B cell (primary cell): ENCODE measurements around the gene LRAT. TPM values are rescaled to one million over a fixed set of nuclear protein-coding genes. Genes with fewer than 3 reads are reported as not detected.

Source experiments
- ATAC-seq: fragments of 200-7000 bp; cut with Tn5 transposase; one replicate; pipeline ENCODE4 v1.10.0; 2021; ENCODE audit warnings: low read depth, mild to moderate bottlenecking, moderate number of reproducible peaks, moderate library complexity
- CTCF ChIA-PET: fragments of 350-600 bp; sonication (Branson Sonifier 250); formaldehyde crosslinking; loops from one replicate; lab custom pipeline; 2021; ENCODE audit warnings: antibody characterized with exemption, inconsistent platforms; lab: Charles Lee
- POLR2A ChIA-PET: fragments of 350-600 bp; sonication (Branson Sonifier 250); formaldehyde crosslinking; loops from one replicate; lab custom pipeline; 2021; ENCODE audit warnings: antibody characterized with exemption; lab: Charles Lee
- DNase-seq: peaks from one replicate; pipeline ENCODE4 v3.0.0; 2013
- H2AFZ ChIP-seq: 2 replicates; pipeline ENCODE4 v1.6.1; 2012; ENCODE audit warnings: mild to moderate bottlenecking, low read depth, low read length; ENCODE audit not compliant: insufficient read depth, poor library complexity, severe bottlenecking
- H3K27ac ChIP-seq, 2 donors: 1 replicate in 1 of 2; 2 replicates in 1 of 2; pipeline ENCODE4 v1.5.1; 2012 to 2013; ENCODE audit warnings: low read length in 2 of 2, mild to moderate bottlenecking in 2 of 2, moderate library complexity in 1 of 2
- H3K27me3 ChIP-seq, 4 experiments: fragments of 200-600 bp in 1 of 4; sonication (generic) in 1 of 4; replicated peaks in 1 of 4; 1 replicate in 2 of 4; 2 replicates in 2 of 4; pipeline versions ENCODE4 v1.6.1 to v1.7.0; 2013 to 2016; ENCODE audit warnings: low read length in 3 of 4, mild to moderate bottlenecking in 2 of 4, mixed read lengths in 1 of 4, moderate library complexity in 1 of 4; ENCODE audit not compliant: insufficient read depth in 4 of 4, control insufficient read depth in 3 of 4; ENCODE audit errors: control extremely low read depth in 1 of 4
- H3K36me3 ChIP-seq, 2 experiments: replicated peaks in 1 of 2; 1 replicate in 1 of 2; 2 replicates in 1 of 2; pipeline versions ENCODE4 v1.6.1 to v1.7.1; 2013; ENCODE audit warnings: low read length in 1 of 2; ENCODE audit not compliant: insufficient read depth in 2 of 2, control insufficient read depth in 1 of 2; ENCODE audit errors: control extremely low read depth in 1 of 2, extremely low read depth in 1 of 2
- H3K4me1 ChIP-seq, 2 donors: fragments of 200-600 bp in 1 of 2; sonication (generic) in 1 of 2; 1 replicate in 1 of 2; 2 replicates in 1 of 2; pipeline versions ENCODE4 v1.5.1 to v1.6.1; 2013 to 2017; ENCODE audit warnings: low read length in 2 of 2; ENCODE audit not compliant: control insufficient read depth in 2 of 2, insufficient read depth in 2 of 2
- H3K4me2 ChIP-seq: replicated peaks from 2 replicates; pipeline ENCODE3; 2012; ENCODE audit warnings: mild to moderate bottlenecking, low read depth, low read length; ENCODE audit not compliant: poor library complexity, severe bottlenecking
- H3K4me3 ChIP-seq, 5 experiments: fragments of 200-600 bp in 1 of 5; sonication (generic) in 1 of 5; 1 replicate in 3 of 5; 2 replicates in 2 of 5; pipeline versions ENCODE4 v1.5.1 to v1.7.0; 2011 to 2016; ENCODE audit warnings: low read length in 4 of 5, mild to moderate bottlenecking in 4 of 5, low read depth in 2 of 5, control low read depth in 1 of 5, moderate library complexity in 1 of 5; ENCODE audit not compliant: insufficient read depth in 1 of 5; ENCODE audit errors: control extremely low read depth in 1 of 5, extremely low read depth in 1 of 5
- H3K79me2 ChIP-seq: fragments of 200-600 bp; sonication (generic); one replicate; pipeline ENCODE4 v1.6.0; 2016; ENCODE audit warnings: low read length; ENCODE audit not compliant: control insufficient read depth, insufficient read depth
- H3K9ac ChIP-seq: fragments of 200-600 bp; sonication (generic); 2 replicates; pipeline ENCODE4 v1.6.1; 2017; ENCODE audit warnings: mild to moderate bottlenecking, low read length, moderate library complexity
- H3K9me3 ChIP-seq, 3 donors: one replicate each; pipeline versions ENCODE4 v1.6.1 to v1.7.1; 2013; ENCODE audit warnings: low read length in 2 of 3; ENCODE audit not compliant: control insufficient read depth in 2 of 3, insufficient read depth in 1 of 3; ENCODE audit errors: control extremely low read depth in 1 of 3
- H4K20me1 ChIP-seq: 2 replicates; pipeline ENCODE4 v1.6.0; 2012; ENCODE audit warnings: mild to moderate bottlenecking, low read length; ENCODE audit not compliant: insufficient read depth, control insufficient read depth, poor library complexity, severe bottlenecking
- H3K27ac Mint-ChIP-seq: one replicate; pipeline ENCODE4 v1.8.0; 2021; ENCODE audit warnings: mixed read lengths
- H3K27me3 Mint-ChIP-seq: one replicate; pipeline ENCODE4 v1.8.0; 2021; ENCODE audit warnings: mixed read lengths
- H3K4me1 Mint-ChIP-seq: one replicate; pipeline ENCODE4 v1.8.0; 2021; ENCODE audit warnings: mixed read lengths
- H3K4me3 Mint-ChIP-seq: one replicate; pipeline ENCODE4 v1.8.0; 2021; ENCODE audit warnings: mixed read lengths
- H3K9me3 Mint-ChIP-seq: one replicate; pipeline ENCODE4 v1.8.0; 2022; ENCODE audit warnings: mixed read lengths; ENCODE audit not compliant: insufficient read depth
- EZH2 ChIP-seq: IDR thresholded peaks from 2 replicates; pipeline ENCODE4 v1.6.1; 2012; ENCODE audit warnings: borderline replicate concordance, low read depth, mild to moderate bottlenecking, moderate library complexity, low read length; ENCODE audit not compliant: insufficient read depth, poor library complexity, severe bottlenecking
- WGBS: methylation state at CpG from one replicate; pipeline ENCODE4 v1.1.5; 2013; ENCODE audit warnings: missing lambda C conversion rate; ENCODE audit not compliant: insufficient coverage; 5-methylcytosine and 5-hydroxymethylcytosine counted together
- intact Hi-C: fragments of 100-400 bp; cut with micrococcal nuclease; formaldehyde crosslinking; loops from one replicate; pipeline ENCODE4 v1.10.0; 2022
- polyA plus RNA-seq: library from polyadenylated mRNA; depleted of rRNA; stranded (reverse); fragments of >200 nt; gene quantifications from 2 replicates; pipeline ENCODE4 v1.2.3, GENCODE V29; 2012
- total RNA-seq, 2 donors: library from RNA; stranded (reverse); fragments of 120-200 nt in 1 of 2; gene quantifications; 1 replicate in 1 of 2; 2 replicates in 1 of 2; pipeline versions ENCODE4 v1.2.3 to v1.2.4, GENCODE V29; 2013 to 2022
- TF ChIP-seq, protein P1 (sequence below): fragments of 200-600 bp; IDR thresholded peaks from one replicate; pipeline ENCODE4 v1.8.0; 2022; ENCODE audit warnings: antibody characterized with exemption, mild to moderate bottlenecking

Gene LRAT
- total and polyA plus RNA-seq, 2 donors (not counting 1 experiment from before 2014, with no cell fraction given): not detected

DNA sequence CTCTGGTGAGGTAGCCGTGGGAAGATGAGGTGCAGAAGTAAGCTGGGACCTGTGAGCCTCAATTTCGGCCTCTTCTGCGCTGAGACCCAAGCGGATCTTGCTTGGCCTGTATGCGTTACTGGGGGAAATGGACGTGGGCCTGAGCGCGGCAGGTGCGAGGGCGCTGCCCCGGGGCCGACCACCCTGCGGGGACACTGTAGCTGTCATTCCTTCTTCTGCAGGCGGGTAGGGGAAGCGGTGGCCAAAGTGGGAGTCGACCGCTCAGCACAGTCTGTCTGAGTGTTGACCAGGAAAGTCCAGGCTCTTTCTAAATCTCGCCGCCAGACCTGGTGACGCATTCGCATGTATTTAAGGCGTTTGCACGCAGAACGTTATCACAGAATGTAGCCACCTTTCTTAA lies 3.3 kb upstream of the LRAT start:
- DNase-seq (no peak), ATAC-seq (no peak)
- intact Hi-C loops: no loop called here
- Histone ChIP-seq H3K4me3 (no peak overlapping the region), H2AFZ (no peak overlapping the region), H3K4me2 (no peak overlapping the region), H3K9me3 (peaks cover 0 to 26% (median 0%) of the 10 kb centered on the region in 3 donors), H3K27ac (no peak overlapping the region), H3K4me1 (peaks cover 20 to 24% of the 10 kb centered on the region in 2 donors), H3K36me3 (no peaks in the 10 kb centered on the region), H4K20me1 (no peaks in the 10 kb centered on the region), H3K79me2 (no peaks in the 10 kb centered on the region), H3K27me3 (peaks cover 0 to 51% (median 30%) of the 10 kb centered on the region in 4 experiments), H3K9ac (no peak overlapping the region)
- TF ChIP-seq, protein P1, sequence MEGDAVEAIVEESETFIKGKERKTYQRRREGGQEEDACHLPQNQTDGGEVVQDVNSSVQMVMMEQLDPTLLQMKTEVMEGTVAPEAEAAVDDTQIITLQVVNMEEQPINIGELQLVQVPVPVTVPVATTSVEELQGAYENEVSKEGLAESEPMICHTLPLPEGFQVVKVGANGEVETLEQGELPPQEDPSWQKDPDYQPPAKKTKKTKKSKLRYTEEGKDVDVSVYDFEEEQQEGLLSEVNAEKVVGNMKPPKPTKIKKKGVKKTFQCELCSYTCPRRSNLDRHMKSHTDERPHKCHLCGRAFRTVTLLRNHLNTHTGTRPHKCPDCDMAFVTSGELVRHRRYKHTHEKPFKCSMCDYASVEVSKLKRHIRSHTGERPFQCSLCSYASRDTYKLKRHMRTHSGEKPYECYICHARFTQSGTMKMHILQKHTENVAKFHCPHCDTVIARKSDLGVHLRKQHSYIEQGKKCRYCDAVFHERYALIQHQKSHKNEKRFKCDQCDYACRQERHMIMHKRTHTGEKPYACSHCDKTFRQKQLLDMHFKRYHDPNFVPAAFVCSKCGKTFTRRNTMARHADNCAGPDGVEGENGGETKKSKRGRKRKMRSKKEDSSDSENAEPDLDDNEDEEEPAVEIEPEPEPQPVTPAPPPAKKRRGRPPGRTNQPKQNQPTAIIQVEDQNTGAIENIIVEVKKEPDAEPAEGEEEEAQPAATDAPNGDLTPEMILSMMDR: no peak
- no peak for TF ChIP-seq EZH2
- H3K27me3 Mint-ChIP-seq: peaks cover 48% of the 10 kb centered on the region
- H3K4me3 Mint-ChIP-seq: no peak overlapping the region
- H3K9me3 Mint-ChIP-seq: no peaks in the 10 kb centered on the region
- H3K27ac Mint-ChIP-seq: no peak overlapping the region
- ChIA-PET CTCF (no interaction called here), POLR2A (no interaction called here)
- 92% methylated on average over 20 of the region's 24 CpGs for WGBS
- H3K4me1 Mint-ChIP-seq: peaks cover 17% of the 10 kb centered on the region

DNA sequence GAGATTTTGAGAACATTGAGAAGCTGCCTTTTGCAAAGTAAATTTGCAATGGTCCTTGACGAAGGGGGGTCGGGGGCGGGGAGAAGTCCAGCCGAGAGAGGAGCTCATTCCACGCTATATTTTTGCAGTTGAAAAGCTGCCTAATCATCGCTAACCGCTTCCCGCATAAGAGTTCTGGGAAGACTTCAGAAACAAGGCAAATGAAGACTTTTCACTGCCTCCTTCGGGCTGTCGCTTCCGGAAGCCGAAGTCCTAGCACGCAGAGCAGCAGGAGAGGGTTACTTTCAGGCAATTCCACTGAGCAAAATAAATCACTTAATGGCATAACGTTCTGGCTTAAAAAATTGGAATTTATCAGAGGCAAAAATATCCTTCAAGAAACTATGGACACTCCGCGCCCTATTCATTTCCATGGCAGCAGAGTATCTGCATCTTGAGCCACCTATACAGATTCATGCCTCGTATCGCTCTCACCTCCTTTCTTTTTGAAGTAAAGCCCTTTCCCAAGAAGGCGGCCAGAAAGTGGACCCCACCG lies 2.6 kb upstream of the LRAT start:
- H3K36me3 ChIP-seq: no peaks in the 10 kb centered on the region
- H3K4me2 ChIP-seq: no peak overlapping the region
- ChIA-PET CTCF (no interaction called here), POLR2A (no interaction called here)
- peaks cover 0 to 52% (median 33%) of the 10 kb centered on the region in 4 experiments for H3K27me3 ChIP-seq
- H3K9me3 ChIP-seq: peaks cover 0 to 26% (median 0%) of the 10 kb centered on the region in 3 donors
- Mint-ChIP-seq H3K9me3 (no peaks in the 10 kb centered on the region), H3K4me3 (no peak overlapping the region), H3K4me1 (peaks cover 17% of the 10 kb centered on the region), H3K27me3 (peaks cover 48% of the 10 kb centered on the region), H3K27ac (no peak overlapping the region)
- H3K4me1 ChIP-seq: peaks cover 20 to 24% of the 10 kb centered on the region in 2 donors
- H4K20me1 ChIP-seq: no peaks in the 10 kb centered on the region
- no peak for ATAC-seq
- TF ChIP-seq EZH2: no peak
- TF ChIP-seq, protein P1: no peak
- WGBS: 18% methylated on average over 17 of the region's 20 CpGs
- no peaks in the 10 kb centered on the region for H3K79me2 ChIP-seq
- no peak overlapping the region for H3K27ac ChIP-seq
- intact Hi-C loops: no loop called here
- DNase-seq: no peak
- no peak overlapping the region for H3K4me3 ChIP-seq
- no peak overlapping the region for H2AFZ ChIP-seq
- H3K9ac ChIP-seq: no peak overlapping the region
